Subcutaneous abdominal adipose tissue (tissue), 5 donors: ENCODE measurements around the gene GREB1.

Experiments used
- H3K27ac ChIP-seq: one replicate; pipeline ENCODE4 v1.7.0; 2013; ENCODE audit warnings: low read depth, mild to moderate bottlenecking, inconsistent platforms, low read length, moderate library complexity
- H3K27me3 ChIP-seq, 5 donors: one replicate each; pipeline ENCODE4 v1.7.0; 2013; ENCODE audit warnings: low read length in 5 of 5, inconsistent platforms in 1 of 5; ENCODE audit not compliant: control insufficient read depth in 5 of 5, insufficient read depth in 4 of 5
- H3K36me3 ChIP-seq, 5 donors: one replicate each; pipeline ENCODE4 v1.7.0; 2013; ENCODE audit warnings: low read length in 5 of 5; ENCODE audit not compliant: control insufficient read depth in 5 of 5, insufficient read depth in 5 of 5
- H3K4me1 ChIP-seq, 5 donors: one replicate each; pipeline ENCODE4 v1.7.0; 2013; ENCODE audit warnings: low read length in 5 of 5, mild to moderate bottlenecking in 3 of 5, moderate library complexity in 1 of 5; ENCODE audit not compliant: control insufficient read depth in 5 of 5, insufficient read depth in 5 of 5
- H3K4me3 ChIP-seq, 5 donors: one replicate each; pipeline ENCODE4 v1.7.0; 2013; ENCODE audit warnings: low read length in 5 of 5, low read depth in 1 of 5
- H3K9ac ChIP-seq, 5 donors: one replicate each; pipeline ENCODE4 v1.7.0; 2013; ENCODE audit warnings: low read length in 5 of 5, mild to moderate bottlenecking in 4 of 5, moderate library complexity in 3 of 5
- H3K9me3 ChIP-seq, 5 donors: one replicate each; pipeline ENCODE4 v1.7.0; 2013; ENCODE audit warnings: low read length in 5 of 5; ENCODE audit not compliant: control insufficient read depth in 5 of 5
- donor health status: healthy.
- donor health status: healthy.
- donor health status: healthy.
- donor health status: healthy.
- donor health status: healthy.

The GREB1 gene

GRCh38 chr2:11509657-11510360 is 24.0 kb upstream of the GREB1 start:
- Histone ChIP-seq H3K27ac (no peak overlapping the region), H3K4me3 (no peak overlapping the region), H3K9ac (no peak overlapping the region), H3K36me3 (no peaks in the 10 kb centered on the region), H3K27me3 (peaks cover 0 to 4% (median 0%) of the 10 kb centered on the region in 5 donors), H3K9me3 (no peaks in the 10 kb centered on the region), H3K4me1 (no peaks in the 10 kb centered on the region)

GRCh38 chr2:11512431-11512830 is 21.4 kb upstream of the GREB1 start:
- H3K4me3 ChIP-seq: no peak overlapping the region
- H3K4me1 ChIP-seq: no peaks in the 10 kb centered on the region
- H3K9me3 ChIP-seq: no peaks in the 10 kb centered on the region
- H3K27me3 ChIP-seq: peaks cover 0 to 7% (median 0%) of the 10 kb centered on the region in 5 donors
- H3K27ac ChIP-seq: no peak overlapping the region
- H3K36me3 ChIP-seq: no peaks in the 10 kb centered on the region
- H3K9ac ChIP-seq: no peak overlapping the region

GRCh38 chr2:11513319-11513718 is 20.5 kb upstream of the GREB1 start:
- no peak overlapping the region for H3K9ac ChIP-seq
- no peaks in the 10 kb centered on the region for H3K36me3 ChIP-seq
- H3K27me3 ChIP-seq: peaks cover 0 to 7% (median 0%) of the 10 kb centered on the region in 5 donors
- no peak overlapping the region for H3K4me3 ChIP-seq
- no peak overlapping the region for H3K27ac ChIP-seq
- H3K9me3 ChIP-seq: no peaks in the 10 kb centered on the region
- no peaks in the 10 kb centered on the region for H3K4me1 ChIP-seq

GRCh38 chr2:11514081-11514730 is 19.6 kb upstream of the GREB1 start:
- H3K27ac ChIP-seq: no peak overlapping the region
- H3K4me3 ChIP-seq: no peak overlapping the region
- H3K9me3 ChIP-seq: no peaks in the 10 kb centered on the region
- no peak overlapping the region for H3K9ac ChIP-seq
- H3K27me3 ChIP-seq: peaks cover 0 to 7% (median 0%) of the 10 kb centered on the region in 5 donors
- no peaks in the 10 kb centered on the region for H3K4me1 ChIP-seq
- no peaks in the 10 kb centered on the region for H3K36me3 ChIP-seq

- peaks cover 0 to 2% (median 0%) of the 10 kb centered on the region in 5 donors for H3K9me3 ChIP-seq
- peaks cover 0 to 7% (median 0%) of the 10 kb centered on the region in 5 donors for H3K27me3 ChIP-seq
- no peak overlapping the region for H3K27ac ChIP-seq
- no peaks in the 10 kb centered on the region for H3K36me3 ChIP-seq
- no peak overlapping the region for H3K4me3 ChIP-seq
- H3K4me1 ChIP-seq: no peaks in the 10 kb centered on the region
- no peak overlapping the region for H3K9ac ChIP-seq
Measured at GRCh38 chr2:11514904-11515303, 18.9 kb upstream of the GREB1 start.

- H3K27me3 ChIP-seq: peaks cover 0 to 7% (median 0%) of the 10 kb centered on the region in 5 donors
- no peak overlapping the region for H3K27ac ChIP-seq
- no peak overlapping the region for H3K4me3 ChIP-seq
- H3K9me3 ChIP-seq: peaks cover 0 to 5% (median 0%) of the 10 kb centered on the region in 5 donors
- no peaks in the 10 kb centered on the region for H3K4me1 ChIP-seq
- no peak overlapping the region for H3K9ac ChIP-seq
- no peaks in the 10 kb centered on the region for H3K36me3 ChIP-seq
Measured at GRCh38 chr2:11515490-11515981, 18.3 kb upstream of the GREB1 start.

- Histone ChIP-seq H3K27me3 (peaks cover 0 to 7% (median 0%) of the 10 kb centered on the region in 5 donors), H3K27ac (no peak overlapping the region), H3K9me3 (peaks cover 0 to 7% (median 0%) of the 10 kb centered on the region in 5 donors), H3K4me3 (no peak overlapping the region), H3K4me1 (no peaks in the 10 kb centered on the region), H3K36me3 (no peaks in the 10 kb centered on the region), H3K9ac (no peak overlapping the region)
Measured at GRCh38 chr2:11516984-11517648, 16.7 kb upstream of the GREB1 start.

- H3K9ac ChIP-seq: no peak overlapping the region
- H3K4me3 ChIP-seq: no peak overlapping the region
- no peaks in the 10 kb centered on the region for H3K36me3 ChIP-seq
- no peak overlapping the region for H3K27ac ChIP-seq
- H3K27me3 ChIP-seq: peaks cover 0 to 7% (median 0%) of the 10 kb centered on the region in 5 donors
- H3K4me1 ChIP-seq: no peaks in the 10 kb centered on the region
- peaks cover 0 to 7% (median 0%) of the 10 kb centered on the region in 5 donors for H3K9me3 ChIP-seq
Measured at GRCh38 chr2:11517906-11518305, 15.9 kb upstream of the GREB1 start.

- Histone ChIP-seq H3K9me3 (peaks cover 0 to 7% (median 0%) of the 10 kb centered on the region in 5 donors), H3K4me1 (no peaks in the 10 kb centered on the region), H3K4me3 (no peak overlapping the region), H3K27ac (no peak overlapping the region), H3K27me3 (peaks cover 0 to 7% (median 0%) of the 10 kb centered on the region in 5 donors), H3K36me3 (no peaks in the 10 kb centered on the region), H3K9ac (no peak overlapping the region)
Measured at GRCh38 chr2:11520092-11520693, 13.7 kb upstream of the GREB1 start.
